IMR-90 (cell line): ENCODE measurements around the gene GCNT4. TPM values are rescaled to one million over a fixed set of nuclear protein-coding genes. Genes with fewer than 3 reads are reported as not detected.

Experiments
- ATAC-seq: fragments of 200-7000 bp; cut with Tn5 transposase; 2 replicates; pipeline ENCODE4 v1.9.1; 2020; ENCODE audit warnings: low read depth, mild to moderate bottlenecking, moderate library complexity
- Bru-seq: library from RNA; stranded (reverse); fragments of 400-500 nt; gene quantifications from one replicate; lab custom pipeline; 2021; lab: Mats Ljungman, UMichigan
- BruChase-seq, 2 experiments: library from RNA; stranded (reverse); fragments of 400-500 nt; gene quantifications; one replicate each; lab custom pipeline; 2021; lab: Mats Ljungman, UMichigan
- BruUV-seq: library from RNA; stranded (reverse); fragments of 400-500 nt; replicated peaks from 2 replicates; lab custom pipeline; 2021; lab: Mats Ljungman, UMichigan
- CTCF ChIA-PET: fragments of 300-600 bp; formaldehyde crosslinking; extraction: SDS; loops from one replicate; lab custom pipeline; 2021; ENCODE audit warnings: antibody characterized with exemption; lab: Yijun Ruan, JAX
- POLR2A ChIA-PET: fragments of 300-600 bp; sonication (Branson Sonifier 250); formaldehyde crosslinking; loops from one replicate; lab custom pipeline; 2022; ENCODE audit warnings: antibody characterized with exemption; ENCODE audit not compliant: unreplicated experiment; lab: Charles Lee
- DNase-seq: peaks from one replicate; pipeline ENCODE4 v3.0.0; 2013
- H2AFZ ChIP-seq: replicated peaks from 2 replicates; pipeline ENCODE3; 2013; ENCODE audit warnings: low read length, mild to moderate bottlenecking; ENCODE audit not compliant: poor library complexity
- H2AK5ac ChIP-seq: 2 replicates; pipeline ENCODE4 v1.6.1; 2013; ENCODE audit warnings: low read depth, low read length, inconsistent platforms
- H2AK9ac ChIP-seq: replicated peaks from 2 replicates; pipeline ENCODE3; 2013; ENCODE audit warnings: mild to moderate bottlenecking, low read depth, low read length, moderate library complexity; ENCODE audit not compliant: poor library complexity
- H2BK120ac ChIP-seq: 2 replicates; pipeline ENCODE4 v1.6.1; 2013; ENCODE audit warnings: low read depth, low read length, inconsistent platforms
- H2BK15ac ChIP-seq: 3 replicates; pipeline ENCODE4 v1.6.1; 2013; ENCODE audit warnings: low read depth, low read length, inconsistent platforms
- H2BK20ac ChIP-seq: 2 replicates; pipeline ENCODE4 v1.6.1; 2013; ENCODE audit warnings: low read depth, mild to moderate bottlenecking, inconsistent platforms, low read length, moderate library complexity
- H2BK5ac ChIP-seq: 2 replicates; pipeline ENCODE4 v1.6.1; 2013; ENCODE audit warnings: mild to moderate bottlenecking, low read depth, low read length, inconsistent platforms; ENCODE audit not compliant: poor library complexity, severe bottlenecking
- H3K14ac ChIP-seq: replicated peaks from 2 replicates; pipeline ENCODE4 v1.6.1; 2013; ENCODE audit warnings: low read depth, low read length, inconsistent platforms
- H3K18ac ChIP-seq: 2 replicates; pipeline ENCODE4 v1.6.1; 2013; ENCODE audit warnings: low read depth, low read length, control low read depth
- H3K23ac ChIP-seq: 2 replicates; pipeline ENCODE4 v1.6.1; 2013; ENCODE audit warnings: low read depth, low read length, inconsistent platforms
- H3K27ac ChIP-seq: 2 replicates; pipeline ENCODE4 v1.5.1; 2013; ENCODE audit warnings: mild to moderate bottlenecking, control low read depth, low read length; ENCODE audit not compliant: insufficient read depth
- H3K27me3 ChIP-seq: 2 replicates; pipeline ENCODE4 v1.6.1; 2013; ENCODE audit warnings: low read length; ENCODE audit not compliant: control insufficient read depth, insufficient read depth
- H3K36me3 ChIP-seq: 2 replicates; pipeline ENCODE4 v1.6.1; 2013; ENCODE audit warnings: low read length, mixed read lengths; ENCODE audit not compliant: control insufficient read depth, insufficient read depth
- H3K4ac ChIP-seq: 2 replicates; pipeline ENCODE4 v1.6.1; 2013; ENCODE audit warnings: low read depth, low read length, inconsistent platforms
- H3K4me1 ChIP-seq: 2 replicates; pipeline ENCODE4 v1.6.1; 2013; ENCODE audit warnings: low read length, mixed read lengths; ENCODE audit not compliant: control insufficient read depth, insufficient read depth
- H3K4me2 ChIP-seq: 2 replicates; pipeline ENCODE4 v1.6.1; 2013; ENCODE audit warnings: low read depth, mild to moderate bottlenecking, control low read depth, low read length, moderate library complexity
- H3K4me3 ChIP-seq: 2 replicates; pipeline ENCODE4 v1.5.1; 2013; ENCODE audit warnings: low read depth, mild to moderate bottlenecking, control low read depth, low read length, moderate library complexity; ENCODE audit not compliant: insufficient read depth
- H3K56ac ChIP-seq: 2 replicates; pipeline ENCODE4 v1.6.1; 2013; ENCODE audit warnings: low read length, inconsistent platforms; ENCODE audit not compliant: insufficient read depth; ENCODE audit errors: extremely low read depth
- H3K79me1 ChIP-seq, 2 experiments: 2 replicates each; pipeline ENCODE4 v1.6.1; 2013; ENCODE audit warnings: low read length in 2 of 2, inconsistent platforms in 1 of 2, low read depth in 1 of 2
- H3K9ac ChIP-seq: 2 replicates; pipeline ENCODE4 v1.6.1; 2013; ENCODE audit warnings: low read depth, low read length, control low read depth
- H3K9me1 ChIP-seq: 2 replicates; pipeline ENCODE4 v1.6.1; 2013; ENCODE audit warnings: low read length, inconsistent platforms; ENCODE audit not compliant: insufficient read depth
- H3K9me3 ChIP-seq: 2 replicates; pipeline ENCODE4 v1.6.1; 2013; ENCODE audit warnings: low read length; ENCODE audit not compliant: control insufficient read depth, insufficient read depth
- H4K20me1 ChIP-seq: 2 replicates; pipeline ENCODE4 v1.6.1; 2013; ENCODE audit warnings: low read length, inconsistent platforms; ENCODE audit not compliant: insufficient read depth
- H4K5ac ChIP-seq: 2 replicates; pipeline ENCODE4 v1.6.1; 2013; ENCODE audit warnings: mild to moderate bottlenecking, low read depth, low read length, control low read depth
- H4K8ac ChIP-seq, 2 experiments: 2 replicates each; pipeline ENCODE4 v1.6.1; 2013; ENCODE audit warnings: low read depth in 2 of 2, low read length in 2 of 2, control low read depth in 1 of 2, inconsistent platforms in 1 of 2
- H4K91ac ChIP-seq: 2 replicates; pipeline ENCODE4 v1.6.1; 2013; ENCODE audit warnings: low read depth, low read length, inconsistent platforms; ENCODE audit not compliant: insufficient read depth
- BHLHE40 ChIP-seq: fragments of 150-350 bp; IDR thresholded peaks from 2 replicates; pipeline ENCODE4 v1.6.1; 2016; ENCODE audit warnings: mild to moderate bottlenecking, low read depth, low read length
- CHD1 ChIP-seq: IDR thresholded peaks from 2 replicates; pipeline ENCODE4 v1.6.1; 2012; ENCODE audit warnings: low read depth, low read length, improper control_type of control experiment
- MAFK ChIP-seq: IDR thresholded peaks from 2 replicates; pipeline ENCODE4 v1.6.1; 2012; ENCODE audit warnings: low read depth, low read length, improper control_type of control experiment
- MAZ ChIP-seq: IDR thresholded peaks from 2 replicates; pipeline ENCODE4 v1.6.1; 2012; ENCODE audit warnings: low read depth, mild to moderate bottlenecking, low read length, improper control_type of control experiment, moderate library complexity, borderline replicate concordance
- MXI1 ChIP-seq: IDR thresholded peaks from 2 replicates; pipeline ENCODE4 v1.6.1; 2012; ENCODE audit warnings: low read depth, mild to moderate bottlenecking, low read length, moderate library complexity, borderline replicate concordance
- NFE2L2 ChIP-seq: fragments of 150-350 bp; IDR thresholded peaks from 2 replicates; pipeline ENCODE4 v1.6.1; 2016; ENCODE audit warnings: low read depth, mild to moderate bottlenecking, low read length
- POLR2A ChIP-seq: IDR thresholded peaks from 2 replicates; pipeline ENCODE4 v1.6.1; 2012; ENCODE audit warnings: mild to moderate bottlenecking, low read depth, low read length
- RAD21 ChIP-seq: IDR thresholded peaks from 2 replicates; pipeline ENCODE4 v1.6.1; 2012; ENCODE audit warnings: low read length, improper control_type of control experiment
- RCOR1 ChIP-seq: IDR thresholded peaks from 2 replicates; pipeline ENCODE4 v1.6.1; 2012; ENCODE audit warnings: mild to moderate bottlenecking, low read length, improper control_type of control experiment; ENCODE audit not compliant: insufficient replicate concordance
- USF2 ChIP-seq: fragments of 150-350 bp; IDR thresholded peaks from 2 replicates; pipeline ENCODE4 v1.6.1; 2017; ENCODE audit warnings: mild to moderate bottlenecking, antibody characterized with exemption, low read length, low read depth
- WGBS, 2 experiments: methylation state at CpG; one replicate each; pipeline versions ENCODE4 v1.1.5 to v1.1.7; 2013; ENCODE audit warnings: missing lambda C conversion rate in 2 of 2; ENCODE audit not compliant: insufficient read length in 1 of 2; ENCODE audit errors: extremely low coverage in 2 of 2; 5-methylcytosine and 5-hydroxymethylcytosine counted together
- dilution Hi-C: fragments of 300-500 bp; cut with HindIII; formaldehyde crosslinking; loops from one replicate; pipeline ENCODE4 v1.14.3; 2018; ENCODE audit warnings: low sequenced_read_pairs; ENCODE audit not compliant: unreplicated experiment
- in situ Hi-C: fragments of 300-500 bp; cut with MboI; formaldehyde crosslinking; loops from 3 replicates; pipeline ENCODE4 v1.14.3; 2019; ENCODE audit warnings: low sequenced_read_pairs, inconsistent platforms, mixed read lengths
- intact Hi-C: fragments of 100-400 bp; cut with micrococcal nuclease; formaldehyde crosslinking; loops from 2 replicates; pipeline ENCODE4 v1.10.0; 2022
- long read RNA-seq: library from polyadenylated mRNA; unstranded; transcript quantifications from one replicate; pipeline ENCODE4 v2.0.0, GENCODE V29; 2021; ENCODE audit not compliant: unreplicated experiment
- polyA plus RNA-seq, 3 experiments: library from polyadenylated mRNA; depleted of rRNA; stranded (reverse); fragments of >200 nt; gene quantifications; 2 replicates each; pipeline ENCODE4 v1.2.3, GENCODE V29; 2012; ENCODE audit warnings: low replicate concordance in 1 of 3
- total RNA-seq: library from RNA; depleted of rRNA; stranded (reverse); fragments of >200 nt; gene quantifications from 2 replicates; pipeline ENCODE4 v1.2.3, GENCODE V29; 2012; rRNA removed
- TF ChIP-seq, protein P1 (sequence below): fragments of 150-350 bp; IDR thresholded peaks from 2 replicates; pipeline ENCODE4 v1.6.1; 2016; ENCODE audit warnings: low read depth, mild to moderate bottlenecking, low read length, moderate library complexity, borderline replicate concordance

GCNT4 gene, protein sequence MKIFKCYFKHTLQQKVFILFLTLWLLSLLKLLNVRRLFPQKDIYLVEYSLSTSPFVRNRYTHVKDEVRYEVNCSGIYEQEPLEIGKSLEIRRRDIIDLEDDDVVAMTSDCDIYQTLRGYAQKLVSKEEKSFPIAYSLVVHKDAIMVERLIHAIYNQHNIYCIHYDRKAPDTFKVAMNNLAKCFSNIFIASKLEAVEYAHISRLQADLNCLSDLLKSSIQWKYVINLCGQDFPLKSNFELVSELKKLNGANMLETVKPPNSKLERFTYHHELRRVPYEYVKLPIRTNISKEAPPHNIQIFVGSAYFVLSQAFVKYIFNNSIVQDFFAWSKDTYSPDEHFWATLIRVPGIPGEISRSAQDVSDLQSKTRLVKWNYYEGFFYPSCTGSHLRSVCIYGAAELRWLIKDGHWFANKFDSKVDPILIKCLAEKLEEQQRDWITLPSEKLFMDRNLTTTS
- total RNA-seq = 1.8 and 2.5 TPM in 2 replicates
- 0.39 and 0.46 TPM in 2 replicates for polyA plus RNA-seq (2012; rRNA removed)
- polyA plus RNA-seq (2012; cell fraction: cytosol; rRNA removed) = 0.04 and 0.05 TPM in 2 replicates
- polyA plus RNA-seq (2012; cell fraction: nucleus; rRNA removed; ENCODE audit: low replicate concordance) = 0.05 and 0.91 TPM in 2 replicates
- percentile 94 among the genes with signal in this experiment for Bru-seq, nascent RNA
- BruChase-seq, experiment 1, labeled RNA remaining after a 6-hour chase = percentile 69 among the genes with signal in this experiment
- BruChase-seq, experiment 2, labeled RNA remaining after a 2-hour chase = percentile 97 among the genes with signal in this experiment
- long read RNA-seq, full-length matches to known transcripts = 2 of 2 reads
- long read RNA-seq, partial matches to known transcripts = 0 of 2 reads
- long read RNA-seq, other reads (novel, unspliced or antisense) = 0 of 2 reads

DNA sequence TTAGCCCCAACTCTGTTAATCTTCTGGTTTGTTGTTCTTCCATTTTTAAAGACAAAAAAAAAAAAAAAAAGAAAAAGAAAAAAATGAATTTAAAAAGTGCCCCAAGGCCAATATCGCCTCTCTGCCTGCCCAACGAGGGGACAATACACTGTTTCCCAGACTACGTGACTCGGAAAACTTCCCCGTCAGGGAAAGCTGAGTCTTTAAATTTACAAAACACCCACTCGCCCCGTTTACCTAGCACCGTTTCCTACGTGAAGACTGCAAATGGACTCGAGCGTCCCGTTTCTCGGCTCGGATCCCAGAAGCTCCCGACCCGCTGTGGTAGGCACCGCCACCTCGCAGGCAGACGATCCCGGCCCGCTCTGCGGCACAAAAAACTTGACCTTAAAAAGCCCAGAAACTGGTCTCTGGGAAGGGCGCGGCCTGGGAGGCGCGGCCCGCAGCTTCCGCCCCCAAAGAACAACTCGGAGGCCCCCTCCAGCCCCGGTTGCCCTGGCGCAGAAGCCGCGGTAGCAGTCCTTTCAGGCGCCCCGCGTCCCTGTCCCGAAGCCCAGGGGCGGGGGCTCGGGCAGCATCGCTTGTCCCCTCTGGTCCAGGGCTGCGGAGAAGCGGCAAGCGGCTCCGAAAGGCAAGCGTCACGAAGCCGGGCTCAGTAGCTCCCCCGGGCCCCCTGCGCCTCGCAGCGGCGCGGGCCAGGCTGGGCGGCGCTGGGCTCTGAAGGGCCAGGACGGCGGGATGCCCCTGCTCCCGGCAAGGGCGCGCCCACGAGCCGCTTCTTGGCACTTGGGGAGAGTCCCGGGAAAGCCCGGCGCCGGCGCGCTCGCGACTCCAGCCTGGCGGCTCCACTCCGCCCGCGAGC is at the start of gene GCNT4:
TSS of gene GCNT4 (minus strand) at position 367 of the 862 bp plus-strand sequence. CDS start 22,521 bp downstream, outside the sequence.
- Histone ChIP-seq H3K4me3 (peak within 1 kb of the TSS; percentile 82), H2AK9ac (peak within 1 kb of the TSS; percentile 57), H4K8ac (peak within 1 kb of the TSS; percentile 27 to 87; a peak in 3 of 4 replicates), H2AK5ac (peak within 1 kb of the TSS; percentile 41), H3K9me3 (no peaks in the 10 kb centered on the region), H3K79me1 (peaks cover 3 to 50% of the 10 kb centered on the region in 2 experiments; a peak in 3 of 4 replicates), H3K4me2 (peak within 1 kb of the TSS; percentile 98), H3K27me3 (no peaks in the 10 kb centered on the region), H3K36me3 (no peaks in the 10 kb centered on the region), H2BK120ac (peak within 1 kb of the TSS; percentile 47), H3K18ac (peak within 1 kb of the TSS; percentile 93), H4K5ac (peak within 1 kb of the TSS; percentile 82), H3K4ac (peak within 1 kb of the TSS; percentile 97), H3K27ac (peak within 1 kb of the TSS; percentile 68), H2AFZ (peak within 1 kb of the TSS; percentile 93), H3K9me1 (peaks cover 33% of the 10 kb centered on the region), H2BK20ac (0 out of 2 replicates have a peak within 1 kb of the TSS, but pooled peaks have one; percentile 15), H2BK15ac (peak within 1 kb of the TSS; percentile 81; the same call in 2 of the 3 replicates), H2BK5ac (peak within 1 kb of the TSS; percentile 70), H3K56ac (peak within 1 kb of the TSS; percentile 92), H4K20me1 (peaks cover 7% of the 10 kb centered on the region; the same call in 1 of the 2 replicates), H4K91ac (peak within 1 kb of the TSS; percentile 74), H3K4me1 (peaks cover 21% of the 10 kb centered on the region), H3K9ac (peak within 1 kb of the TSS; percentile 99), H3K23ac (peak within 1 kb of the TSS; percentile 90), H3K14ac (peak within 1 kb of the TSS; percentile 81)
- WGBS, 2 experiments = 4% methylated on average over 28 of the region's 74 CpGs; no CpG with 5 or more reads in 1 of the 2 experiments
- dilution Hi-C loops = no loop called here
- ChIA-PET POLR2A (interaction anchor here (0.6 to 0.7 kb wide), 2 partner anchors 28 to 104 kb away, joined by 3 read pairs; no protein-coding TSS in a partner anchor), CTCF (interaction anchor here (0.9 to 1.3 kb wide), 3 partner anchors 14 to 228 kb away, joined by 3 read pairs; no protein-coding TSS in a partner anchor)
- peak; percentile 36 for DNase-seq
- in situ Hi-C loops = no loop called here
- intact Hi-C loops = loop anchor here (5.0 to 10.0 kb wide), 4 partner anchors 212 to 1762 kb away; partner anchors contain the start of gene F2RL1
- ATAC-seq = peak; percentile 49
- BruUV-seq = no TSS peak
- TF ChIP-seq MAFK (no peak), MAZ (no peak), MXI1 (no peak), USF2 (no peak), BHLHE40 (no peak), NFE2L2 (no peak), CHD1 (no peak), POLR2A (no peak), RCOR1 (no peak), RAD21 (no peak)
- TF ChIP-seq, protein P1, sequence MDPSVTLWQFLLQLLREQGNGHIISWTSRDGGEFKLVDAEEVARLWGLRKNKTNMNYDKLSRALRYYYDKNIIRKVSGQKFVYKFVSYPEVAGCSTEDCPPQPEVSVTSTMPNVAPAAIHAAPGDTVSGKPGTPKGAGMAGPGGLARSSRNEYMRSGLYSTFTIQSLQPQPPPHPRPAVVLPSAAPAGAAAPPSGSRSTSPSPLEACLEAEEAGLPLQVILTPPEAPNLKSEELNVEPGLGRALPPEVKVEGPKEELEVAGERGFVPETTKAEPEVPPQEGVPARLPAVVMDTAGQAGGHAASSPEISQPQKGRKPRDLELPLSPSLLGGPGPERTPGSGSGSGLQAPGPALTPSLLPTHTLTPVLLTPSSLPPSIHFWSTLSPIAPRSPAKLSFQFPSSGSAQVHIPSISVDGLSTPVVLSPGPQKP = no peak
